Erythroblast (primary cell): ENCODE data around the gene RGS21.

Experiments used
- GATA1 ChIP-seq: IDR thresholded peaks from 2 replicates; pipeline ENCODE4 v1.6.1; 2011; ENCODE audit warnings: low read depth, mild to moderate bottlenecking, control low read depth, low read length, moderate library complexity
- POLR2A ChIP-seq: IDR thresholded peaks from 2 replicates; pipeline ENCODE4 v1.6.1; 2011; ENCODE audit warnings: mild to moderate bottlenecking, low read length

DNA sequence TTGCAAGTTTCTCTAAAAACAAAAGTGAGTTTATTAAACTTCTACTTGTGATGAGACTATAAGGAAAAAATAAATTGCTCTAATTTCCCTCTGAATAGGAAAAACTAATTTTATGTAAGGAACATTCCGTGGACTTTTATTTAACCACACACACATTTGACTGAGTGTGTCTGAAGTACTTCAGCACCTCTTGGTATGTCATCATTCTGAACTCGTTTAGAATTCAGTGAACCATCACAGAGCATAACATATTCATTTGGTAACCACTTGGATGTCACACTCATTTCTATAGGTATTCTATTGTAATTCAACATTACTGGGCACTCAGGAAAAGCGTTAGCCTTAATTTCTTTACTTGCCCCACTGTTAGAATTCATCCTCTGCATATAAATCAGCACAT, 79.1 kb downstream of the RGS21 start:
- no peak for TF ChIP-seq POLR2A
- TF ChIP-seq GATA1, result no peak
